CD4-positive, CD25-positive, alpha-beta regulatory T cell (primary cell): ENCODE results near the gene MAP1LC3B2. TPM values are rescaled to one million over a fixed set of nuclear protein-coding genes. Genes with fewer than 3 reads are reported as not detected.
A peak's percentile ranks its signal among the peaks of the same experiment; 100 is the strongest.

Experiments
- ATAC-seq, 2 donors: fragments of 150-1000 bp; cut with Tn5 transposase; one replicate each; pipeline ENCODE4 v1.10.0; 2021; ENCODE audit warnings: low read depth in 2 of 2, moderate number of reproducible peaks in 2 of 2, moderate library complexity in 1 of 2
- DNase-seq, 3 donors: peaks; one replicate each; pipeline versions ENCODE4 v3.0.0 to v3.0.0-alpha.2; 2012 to 2022; ENCODE audit warnings: mixed read lengths in 1 of 3
- H3K27ac ChIP-seq: one replicate; pipeline ENCODE4 v1.7.0; 2013; ENCODE audit warnings: mild to moderate bottlenecking, low read length; ENCODE audit not compliant: insufficient read depth, poor library complexity, severe bottlenecking
- H3K27me3 ChIP-seq: one replicate; pipeline ENCODE4 v1.7.0; 2013; ENCODE audit warnings: low read length; ENCODE audit not compliant: control insufficient read depth, insufficient read depth
- H3K36me3 ChIP-seq: one replicate; pipeline ENCODE4 v1.7.0; 2013; ENCODE audit warnings: mild to moderate bottlenecking, low read length, moderate library complexity; ENCODE audit not compliant: control insufficient read depth, insufficient read depth
- H3K4me1 ChIP-seq: 2 replicates; pipeline ENCODE4 v1.7.0; 2013; ENCODE audit warnings: mild to moderate bottlenecking, low read length; ENCODE audit not compliant: insufficient read depth, control insufficient read depth, poor library complexity, severe bottlenecking
- H3K4me3 ChIP-seq: one replicate; pipeline ENCODE4 v1.7.0; 2013; ENCODE audit warnings: low read depth, mild to moderate bottlenecking, low read length, moderate library complexity
- H3K9me3 ChIP-seq, 2 experiments: 1 replicate in 1 of 2; 2 replicates in 1 of 2; pipeline ENCODE4 v1.7.0; 2013; ENCODE audit warnings: low read length in 2 of 2, mild to moderate bottlenecking in 1 of 2, moderate library complexity in 1 of 2; ENCODE audit not compliant: control insufficient read depth in 2 of 2
- H3K27ac Mint-ChIP-seq, 3 donors: one replicate each; pipeline ENCODE4 v1.8.0; 2020 to 2022; ENCODE audit warnings: mild to moderate bottlenecking in 3 of 3, mixed read lengths in 3 of 3, moderate library complexity in 2 of 3
- H3K27me3 Mint-ChIP-seq: one replicate; pipeline ENCODE4 v1.8.0; 2022; ENCODE audit warnings: mild to moderate bottlenecking, mixed read lengths
- H3K36me3 Mint-ChIP-seq: one replicate; pipeline ENCODE4 v1.8.0; 2020; ENCODE audit warnings: mixed read lengths
- H3K4me1 Mint-ChIP-seq, 4 donors: one replicate each; pipeline ENCODE4 v1.8.0; 2020 to 2022; ENCODE audit warnings: mixed read lengths in 4 of 4, mild to moderate bottlenecking in 1 of 4
- H3K4me3 Mint-ChIP-seq, 4 donors: one replicate each; pipeline ENCODE4 v1.8.0; 2020 to 2022; ENCODE audit warnings: mild to moderate bottlenecking in 4 of 4, mixed read lengths in 4 of 4, moderate library complexity in 3 of 4
- H3K9me3 Mint-ChIP-seq, 7 donors: one replicate each; pipeline ENCODE4 v1.8.0; 2020 to 2022; ENCODE audit warnings: mixed read lengths in 7 of 7, mild to moderate bottlenecking in 3 of 7, moderate library complexity in 2 of 7
- polyA plus RNA-seq, 4 donors: library from polyadenylated mRNA; unstranded; fragments of 300-500 nt; fragmentation: Illumina TruSeq; gene quantifications; one replicate each; pipeline ENCODE4 v1.2.3, GENCODE V29; 2021
- total RNA-seq: library from RNA; stranded (reverse); gene quantifications from one replicate; pipeline ENCODE4 v1.2.3, GENCODE V29; 2022

MAP1LC3B2 gene
- total and polyA plus RNA-seq, 5 donors from 2014 or later, result 2.2 to 14.2 (median 8.1) TPM

DNA sequence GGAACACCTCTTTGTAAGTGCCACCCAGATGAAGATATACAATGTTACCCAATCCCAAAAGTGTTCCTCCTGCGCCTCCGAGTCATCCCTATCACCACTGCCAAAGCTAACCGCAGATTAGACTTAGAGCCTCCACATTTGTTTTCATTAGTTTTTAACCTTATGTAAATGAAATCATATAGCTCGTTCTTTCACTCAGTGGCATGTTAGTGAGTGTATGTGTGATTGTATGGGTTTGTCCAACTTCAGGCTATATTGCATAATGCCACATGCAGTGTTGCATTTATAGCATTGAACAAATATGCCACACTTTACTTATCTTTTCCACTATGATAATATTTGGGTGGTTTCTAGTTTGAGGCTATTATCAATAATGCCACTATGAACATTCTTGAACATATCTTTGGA, 18.0 kb downstream of the MAP1LC3B2 start:
- H3K4me1 Mint-ChIP-seq, result peaks cover 0 to 2% (median 0%) of the 10 kb centered on the region in 4 donors
- peaks cover 0 to 1% (median 0%) of the 10 kb centered on the region in 7 donors for H3K9me3 Mint-ChIP-seq
- no peaks in the 10 kb centered on the region for H3K36me3 ChIP-seq
- no peak for ATAC-seq
- H3K4me3 ChIP-seq, result no peak overlapping the region
- no peak overlapping the region for H3K27ac Mint-ChIP-seq
- no peaks in the 10 kb centered on the region for H3K27me3 ChIP-seq
- H3K4me1 ChIP-seq, result no peaks in the 10 kb centered on the region
- H3K27me3 Mint-ChIP-seq, result peaks cover 23% of the 10 kb centered on the region
- no peaks in the 10 kb centered on the region for H3K36me3 Mint-ChIP-seq
- no peaks in the 10 kb centered on the region for H3K9me3 ChIP-seq
- H3K27ac ChIP-seq, result no peak overlapping the region
- no peak overlapping the region for H3K4me3 Mint-ChIP-seq
- DNase-seq, result no peak

DNA sequence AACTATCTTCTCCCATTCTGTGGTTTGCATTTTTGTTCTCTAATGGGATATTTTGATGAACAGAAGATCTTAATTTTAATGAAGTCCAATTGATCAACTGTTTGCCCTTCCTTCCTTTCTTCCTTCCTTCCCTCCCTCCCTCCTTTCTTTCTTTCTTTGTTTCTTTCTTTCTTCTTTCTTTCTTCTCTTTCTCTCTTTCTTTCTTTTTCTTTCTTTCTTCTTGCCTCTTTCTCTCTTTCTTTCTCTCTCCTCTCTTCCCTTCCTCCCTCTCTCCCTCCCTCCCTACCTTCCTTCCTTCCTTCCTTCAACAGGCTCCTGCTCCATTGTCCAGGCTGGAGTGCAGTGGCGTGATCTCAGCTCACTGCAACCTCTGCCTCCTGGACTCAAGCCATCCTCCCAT, 18.9 kb downstream of the MAP1LC3B2 start:
- peaks cover 23% of the 10 kb centered on the region for H3K27me3 Mint-ChIP-seq
- H3K27me3 ChIP-seq, result no peaks in the 10 kb centered on the region
- H3K27ac Mint-ChIP-seq, result no peak overlapping the region
- no peaks in the 10 kb centered on the region for H3K36me3 ChIP-seq
- no peak overlapping the region for H3K4me3 Mint-ChIP-seq
- no peak for DNase-seq
- no peaks in the 10 kb centered on the region for H3K36me3 Mint-ChIP-seq
- no peaks in the 10 kb centered on the region for H3K4me1 ChIP-seq
- H3K27ac ChIP-seq, result no peak overlapping the region
- no peak overlapping the region for H3K4me3 ChIP-seq
- H3K4me1 Mint-ChIP-seq, result peaks cover 0 to 2% (median 0%) of the 10 kb centered on the region in 4 donors
- no peaks in the 10 kb centered on the region for H3K9me3 ChIP-seq
- ATAC-seq, result no peak
- peaks cover 0 to 1% (median 0%) of the 10 kb centered on the region in 7 donors for H3K9me3 Mint-ChIP-seq

DNA sequence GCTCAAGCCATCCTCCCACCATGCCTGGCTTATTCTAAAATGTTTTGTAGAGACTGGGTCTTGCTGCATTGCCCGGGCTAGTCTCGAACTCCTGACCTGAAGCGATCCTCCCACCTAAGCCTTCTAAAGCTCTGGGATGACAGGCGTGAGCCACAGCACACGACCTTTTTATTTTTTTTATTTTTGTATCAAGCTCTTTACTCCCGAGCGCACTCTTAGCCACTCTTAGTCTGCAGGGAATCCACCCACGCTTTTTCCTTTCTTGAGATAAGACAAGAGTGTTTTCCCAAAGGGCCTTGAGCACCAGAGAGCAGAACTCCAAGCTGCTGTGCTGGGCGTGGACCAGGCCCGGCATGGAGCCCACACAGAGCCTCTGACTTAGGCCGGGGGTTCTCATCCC, 23.4 kb downstream of the MAP1LC3B2 start:
- Mint-ChIP-seq H3K36me3 (peaks cover 4% of the 10 kb centered on the region), H3K4me3 (no peak overlapping the region), H3K4me1 (no peaks in the 10 kb centered on the region), H3K27ac (no peak overlapping the region), H3K27me3 (peaks cover 21% of the 10 kb centered on the region), H3K9me3 (peaks cover 0 to 4% (median 0%) of the 10 kb centered on the region in 7 donors)
- ATAC-seq (no peak), DNase-seq (no peak)
- peaks cover 0 to 10% of the 10 kb centered on the region in 2 experiments for H3K9me3 ChIP-seq
- H3K27me3 ChIP-seq, result no peaks in the 10 kb centered on the region
- no peaks in the 10 kb centered on the region for H3K36me3 ChIP-seq
- no peak overlapping the region for H3K27ac ChIP-seq
- no peaks in the 10 kb centered on the region for H3K4me1 ChIP-seq
- H3K4me3 ChIP-seq, result no peak overlapping the region

DNA sequence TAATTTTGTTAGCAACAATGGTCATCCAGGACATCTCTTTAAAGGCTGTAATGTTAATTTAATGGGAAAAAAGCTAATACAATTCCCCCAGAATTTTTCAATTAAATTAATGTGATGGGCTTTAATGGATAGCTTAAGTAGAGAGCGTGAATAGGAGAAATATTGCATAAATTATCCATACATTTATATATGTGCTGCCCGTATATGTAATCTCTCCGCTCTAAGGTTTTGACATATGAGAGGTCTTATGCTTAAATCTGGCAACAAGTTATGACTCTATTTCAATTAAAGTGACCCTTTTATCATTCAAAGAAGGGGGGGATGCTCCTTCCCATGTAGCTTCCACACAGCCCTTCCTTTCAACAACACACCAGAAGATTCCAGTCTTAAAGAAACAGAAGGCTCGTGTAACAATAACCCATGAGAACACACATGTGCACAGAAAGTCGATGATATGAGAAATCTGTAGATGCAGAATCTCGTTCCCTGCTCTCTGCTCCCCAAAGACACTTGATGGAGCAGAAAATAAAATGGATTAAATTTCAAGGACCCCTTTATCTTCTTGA, 24.0 kb downstream of the MAP1LC3B2 start:
- H3K4me3 ChIP-seq, result no peak overlapping the region
- H3K27ac ChIP-seq, result no peak overlapping the region
- ATAC-seq, result no peak
- H3K36me3 ChIP-seq, result no peaks in the 10 kb centered on the region
- H3K9me3 Mint-ChIP-seq, result peaks cover 0 to 4% (median 0%) of the 10 kb centered on the region in 7 donors
- H3K36me3 Mint-ChIP-seq, result peaks cover 4% of the 10 kb centered on the region
- peaks cover 0 to 10% of the 10 kb centered on the region in 2 experiments for H3K9me3 ChIP-seq
- no peaks in the 10 kb centered on the region for H3K4me1 ChIP-seq
- no peak for DNase-seq
- H3K27me3 ChIP-seq, result no peaks in the 10 kb centered on the region
- H3K27me3 Mint-ChIP-seq, result peaks cover 21% of the 10 kb centered on the region
- no peak overlapping the region for H3K27ac Mint-ChIP-seq
- no peak overlapping the region for H3K4me3 Mint-ChIP-seq
- H3K4me1 Mint-ChIP-seq, result no peaks in the 10 kb centered on the region

DNA sequence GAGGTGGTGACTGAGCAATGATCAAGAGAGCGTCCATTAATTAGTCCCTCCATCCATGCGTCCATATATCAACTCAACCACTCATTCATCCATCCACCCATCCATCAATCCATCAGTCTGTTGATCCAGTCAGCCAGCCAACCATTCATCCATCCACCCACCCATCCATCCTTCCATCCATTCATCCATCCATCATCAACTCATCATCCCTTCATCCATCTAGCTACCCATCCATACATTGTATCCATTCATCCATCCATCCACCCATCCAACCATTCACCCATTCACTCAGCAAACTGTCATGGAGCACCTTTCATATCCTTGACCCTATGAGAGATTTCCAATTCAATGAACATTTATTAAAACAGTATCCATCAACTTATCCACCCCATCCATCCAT, 28.1 kb downstream of the MAP1LC3B2 start:
- peaks cover 0 to 10% of the 10 kb centered on the region in 2 experiments for H3K9me3 ChIP-seq
- H3K27me3 ChIP-seq, result no peaks in the 10 kb centered on the region
- Mint-ChIP-seq H3K4me1 (no peaks in the 10 kb centered on the region), H3K27me3 (peaks cover 16% of the 10 kb centered on the region), H3K36me3 (peaks cover 4% of the 10 kb centered on the region), H3K27ac (no peak overlapping the region), H3K4me3 (peak overlapping the region in 1 of 4 donors; percentile 4), H3K9me3 (peaks cover 0 to 5% (median 2%) of the 10 kb centered on the region in 7 donors)
- no peak overlapping the region for H3K4me3 ChIP-seq
- no peaks in the 10 kb centered on the region for H3K4me1 ChIP-seq
- no peaks in the 10 kb centered on the region for H3K36me3 ChIP-seq
- no peak overlapping the region for H3K27ac ChIP-seq
- DNase-seq (no peak), ATAC-seq (no peak)

DNA sequence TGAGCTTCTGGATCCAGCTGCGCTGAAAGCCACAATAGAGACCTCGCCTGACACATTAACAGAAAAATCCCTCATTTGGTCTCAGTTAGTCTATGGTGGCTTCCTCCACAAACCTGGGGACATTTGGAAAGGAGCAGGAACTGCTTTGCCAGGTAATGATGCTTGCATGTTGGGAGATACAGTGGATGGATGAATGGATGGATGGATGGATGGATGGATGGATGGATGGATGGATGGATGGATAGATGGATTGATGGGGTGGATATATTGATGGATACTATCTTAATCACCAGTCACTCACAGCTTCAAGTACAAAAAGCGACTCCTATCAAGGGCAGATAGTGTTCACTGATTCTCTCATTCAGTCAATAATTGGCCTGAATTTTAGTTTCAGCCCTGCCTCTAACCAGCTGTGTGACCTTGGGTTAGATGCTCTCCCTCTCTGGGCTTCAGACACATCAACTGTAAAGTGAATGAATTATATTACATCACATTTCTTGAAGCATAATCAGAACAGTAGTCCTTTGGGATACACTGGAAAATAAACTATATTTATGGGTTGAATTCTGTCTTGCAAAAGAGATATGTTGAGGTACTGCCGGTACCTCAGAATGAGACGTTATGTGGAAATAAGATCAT, 29.3 kb downstream of the MAP1LC3B2 start:
- H3K27me3 ChIP-seq, result no peaks in the 10 kb centered on the region
- peaks cover 0 to 10% of the 10 kb centered on the region in 2 experiments for H3K9me3 ChIP-seq
- DNase-seq (no peak), ATAC-seq (no peak)
- Mint-ChIP-seq H3K4me1 (peaks cover 0 to 7% (median 0%) of the 10 kb centered on the region in 4 donors), H3K4me3 (no peak overlapping the region), H3K36me3 (peaks cover 4% of the 10 kb centered on the region), H3K27me3 (peaks cover 16% of the 10 kb centered on the region), H3K9me3 (peaks cover 0 to 5% (median 2%) of the 10 kb centered on the region in 7 donors), H3K27ac (no peak overlapping the region)
- no peak overlapping the region for H3K27ac ChIP-seq
- no peaks in the 10 kb centered on the region for H3K4me1 ChIP-seq
- H3K36me3 ChIP-seq, result no peaks in the 10 kb centered on the region
- no peak overlapping the region for H3K4me3 ChIP-seq

DNA sequence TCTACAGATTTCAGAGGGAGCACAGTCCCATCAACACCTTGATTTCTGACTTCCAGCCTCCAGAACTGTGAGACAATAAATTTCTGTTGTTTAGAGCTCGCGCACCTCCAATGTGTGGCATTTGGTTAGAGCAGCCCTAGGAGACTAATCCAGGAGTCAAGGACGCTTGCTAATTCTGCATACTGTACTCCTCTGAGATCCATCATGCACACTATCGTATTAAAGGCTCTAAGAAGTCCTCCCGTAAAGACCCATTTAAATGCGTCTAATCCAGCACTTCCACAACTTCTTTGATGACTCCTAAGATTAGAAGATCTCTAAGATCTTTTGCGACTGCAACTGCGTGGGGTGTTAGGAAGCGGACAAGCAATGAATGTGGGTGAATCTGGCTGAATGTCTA, 30.4 kb downstream of the MAP1LC3B2 start:
- Histone ChIP-seq H3K36me3 (no peaks in the 10 kb centered on the region), H3K27me3 (no peaks in the 10 kb centered on the region), H3K4me3 (no peak overlapping the region), H3K27ac (no peak overlapping the region), H3K4me1 (peaks cover 6% of the 10 kb centered on the region), H3K9me3 (peaks cover 0 to 9% of the 10 kb centered on the region in 2 experiments)
- DNase-seq, result no peak
- ATAC-seq, result no peak
- Mint-ChIP-seq H3K27me3 (peaks cover 19% of the 10 kb centered on the region), H3K4me1 (peaks cover 0 to 15% (median 7%) of the 10 kb centered on the region in 4 donors), H3K4me3 (no peak overlapping the region), H3K36me3 (peaks cover 4% of the 10 kb centered on the region), H3K9me3 (peaks cover 0 to 5% (median 1%) of the 10 kb centered on the region in 7 donors), H3K27ac (no peak overlapping the region)

DNA sequence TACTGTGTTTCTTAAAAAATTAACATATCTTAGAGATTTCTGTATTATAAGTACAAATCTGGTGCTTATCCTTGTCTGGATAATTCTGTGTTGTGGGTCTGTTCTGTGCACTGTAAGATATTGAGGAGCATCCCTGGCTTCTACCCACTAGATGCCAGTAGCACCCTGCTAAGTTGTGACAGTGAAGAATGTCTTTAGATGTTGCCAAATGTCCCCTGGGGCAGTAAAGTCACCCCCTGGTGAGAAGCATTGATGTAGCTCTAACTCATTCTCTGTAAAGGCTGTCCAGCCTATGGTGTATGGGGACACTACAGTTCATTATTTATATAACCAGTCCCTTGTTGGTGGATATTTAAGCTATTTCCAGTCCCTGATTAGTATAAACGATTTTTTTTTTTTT, 31.4 kb downstream of the MAP1LC3B2 start:
- Histone ChIP-seq H3K27ac (no peak overlapping the region), H3K4me1 (peaks cover 9% of the 10 kb centered on the region), H3K4me3 (no peak overlapping the region), H3K36me3 (no peaks in the 10 kb centered on the region), H3K9me3 (no peaks in the 10 kb centered on the region), H3K27me3 (peaks cover under 1% of the 10 kb centered on the region)
- Mint-ChIP-seq H3K27ac (peak overlapping the region in 1 of 3 donors; percentile 6), H3K27me3 (peaks cover 17% of the 10 kb centered on the region), H3K36me3 (peaks cover 4% of the 10 kb centered on the region), H3K9me3 (peaks cover 0 to 5% (median 0%) of the 10 kb centered on the region in 7 donors), H3K4me1 (peaks cover 0 to 23% (median 9%) of the 10 kb centered on the region in 4 donors), H3K4me3 (no peak overlapping the region)
- ATAC-seq, result no peak
- no peak for DNase-seq
